Measurements from ENCODE around the gene XCL1. TPM values are rescaled to one million over a fixed set of nuclear protein-coding genes. Genes with fewer than 3 reads are reported as not detected.
"Not testable (repeated sequence)": the region's sequence is repeated elsewhere in the genome, so short reads cannot be mapped to it uniquely, and the experiment has no call there.

Gene XCL1
- total RNA-seq, 1 experiment from 2014 or later, result not detected

DNA sequence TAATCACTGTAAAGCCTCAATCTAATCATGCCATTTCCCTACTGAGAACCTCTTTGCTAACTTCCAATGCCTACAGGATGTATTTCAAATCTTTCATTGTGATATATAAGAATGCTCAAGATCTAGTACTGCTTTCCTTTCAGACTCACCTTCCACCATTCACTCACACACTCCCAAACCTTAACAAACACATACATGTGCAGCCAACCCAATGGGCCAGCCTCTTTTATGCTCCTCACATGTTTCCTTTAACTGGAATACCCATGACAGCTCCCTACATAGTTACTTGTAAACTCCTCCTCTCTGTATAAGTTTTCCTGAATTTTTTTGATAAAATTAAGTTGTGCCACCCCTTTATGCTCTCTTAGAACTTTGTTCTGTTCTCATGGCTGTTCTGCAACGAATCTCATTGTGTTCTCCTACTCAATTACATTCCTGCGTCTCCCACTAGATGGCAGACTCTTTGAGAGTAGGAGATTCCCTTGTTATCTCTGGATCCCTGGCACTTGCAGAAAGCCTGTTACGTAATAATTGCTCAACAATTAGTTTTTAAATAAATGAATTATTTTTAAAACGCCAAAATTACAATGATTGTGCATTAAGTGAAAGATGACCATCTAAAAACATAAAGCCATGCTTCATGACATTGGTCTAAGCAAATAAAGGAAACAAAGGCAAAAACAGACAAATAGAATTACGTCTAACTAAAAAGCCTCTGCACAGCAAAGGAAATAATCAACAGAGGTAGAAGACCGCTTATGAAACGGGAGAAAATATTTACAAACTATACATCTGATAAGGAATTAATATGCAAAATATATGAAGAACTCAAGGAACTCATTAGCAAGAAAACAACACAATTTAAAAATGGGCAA is 30.5 kb upstream of the XCL1 start:
- H3K79me2 ChIP-seq (ENCODE audit: low read length); POLR2A ChIA-PET (ENCODE audit: unreplicated experiment); H3K9ac ChIP-seq (ENCODE audit: low read length); H2AFZ ChIP-seq (ENCODE audit: low read length); BruUV-seq (replicated peaks); H3F3A ChIP-seq (ENCODE audit: low read length, unreplicated experiment); H3K9me2 ChIP-seq (replicated peaks; ENCODE audit: low read length); CTCF ChIA-PET; H3K4me2 ChIP-seq (ENCODE audit: low read length); H3K4me1 ChIP-seq (ENCODE audit: insufficient read depth, low read length); H3K27ac ChIP-seq (ENCODE audit: low read length); H4K20me1 ChIP-seq (ENCODE audit: low read length); H3K9me3 ChIP-seq (ENCODE audit: low read length); H3K4me3 ChIP-seq (ENCODE audit: low read length); H3K36me3 ChIP-seq (ENCODE audit: low read depth, low read length); H3K27me3 ChIP-seq (ENCODE audit: low read length); intact Hi-C loops (cut with micrococcal nuclease): not testable (repeated sequence)
- ATAC-seq (peak; percentile 67), DNase-seq (peak; percentile 69)
- TF ChIP-seq, protein P1, sequence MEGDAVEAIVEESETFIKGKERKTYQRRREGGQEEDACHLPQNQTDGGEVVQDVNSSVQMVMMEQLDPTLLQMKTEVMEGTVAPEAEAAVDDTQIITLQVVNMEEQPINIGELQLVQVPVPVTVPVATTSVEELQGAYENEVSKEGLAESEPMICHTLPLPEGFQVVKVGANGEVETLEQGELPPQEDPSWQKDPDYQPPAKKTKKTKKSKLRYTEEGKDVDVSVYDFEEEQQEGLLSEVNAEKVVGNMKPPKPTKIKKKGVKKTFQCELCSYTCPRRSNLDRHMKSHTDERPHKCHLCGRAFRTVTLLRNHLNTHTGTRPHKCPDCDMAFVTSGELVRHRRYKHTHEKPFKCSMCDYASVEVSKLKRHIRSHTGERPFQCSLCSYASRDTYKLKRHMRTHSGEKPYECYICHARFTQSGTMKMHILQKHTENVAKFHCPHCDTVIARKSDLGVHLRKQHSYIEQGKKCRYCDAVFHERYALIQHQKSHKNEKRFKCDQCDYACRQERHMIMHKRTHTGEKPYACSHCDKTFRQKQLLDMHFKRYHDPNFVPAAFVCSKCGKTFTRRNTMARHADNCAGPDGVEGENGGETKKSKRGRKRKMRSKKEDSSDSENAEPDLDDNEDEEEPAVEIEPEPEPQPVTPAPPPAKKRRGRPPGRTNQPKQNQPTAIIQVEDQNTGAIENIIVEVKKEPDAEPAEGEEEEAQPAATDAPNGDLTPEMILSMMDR (conservative IDR thresholded peaks at IDR 0.05; ENCODE audit: low read depth, low read length), result peak; percentile 52

DNA sequence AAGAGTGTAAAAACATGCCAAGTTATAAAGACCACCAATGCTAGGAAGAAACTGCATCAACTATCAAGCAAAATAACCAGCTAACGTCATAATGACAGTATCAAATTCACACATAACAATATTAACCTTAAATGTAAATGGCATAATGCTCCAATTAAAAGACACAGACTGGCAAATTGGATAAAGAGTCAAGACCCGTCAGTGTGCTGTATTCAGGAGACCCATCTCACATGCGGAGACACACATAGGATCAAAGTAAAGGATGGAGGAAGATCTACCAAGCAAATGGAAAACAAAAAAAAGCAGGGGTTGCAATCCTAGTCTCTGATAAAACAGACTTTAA is 29.9 kb upstream of the XCL1 start:
- H3K79me2 ChIP-seq (ENCODE audit: low read length); H2AFZ ChIP-seq (ENCODE audit: low read length); H3K9me3 ChIP-seq (ENCODE audit: low read length); H3K4me3 ChIP-seq (ENCODE audit: low read length); CTCF ChIA-PET; H3K9ac ChIP-seq (ENCODE audit: low read length); H3K27me3 ChIP-seq (ENCODE audit: low read length); H3K36me3 ChIP-seq (ENCODE audit: low read depth, low read length); H4K20me1 ChIP-seq (ENCODE audit: low read length); H3K4me2 ChIP-seq (ENCODE audit: low read length); intact Hi-C loops (cut with micrococcal nuclease); H3F3A ChIP-seq (ENCODE audit: low read length, unreplicated experiment); H3K9me2 ChIP-seq (replicated peaks; ENCODE audit: low read length); POLR2A ChIA-PET (ENCODE audit: unreplicated experiment); ATAC-seq; H3K4me1 ChIP-seq (ENCODE audit: insufficient read depth, low read length); DNase-seq; H3K27ac ChIP-seq (ENCODE audit: low read length); BruUV-seq (replicated peaks): not testable (repeated sequence)

DNA sequence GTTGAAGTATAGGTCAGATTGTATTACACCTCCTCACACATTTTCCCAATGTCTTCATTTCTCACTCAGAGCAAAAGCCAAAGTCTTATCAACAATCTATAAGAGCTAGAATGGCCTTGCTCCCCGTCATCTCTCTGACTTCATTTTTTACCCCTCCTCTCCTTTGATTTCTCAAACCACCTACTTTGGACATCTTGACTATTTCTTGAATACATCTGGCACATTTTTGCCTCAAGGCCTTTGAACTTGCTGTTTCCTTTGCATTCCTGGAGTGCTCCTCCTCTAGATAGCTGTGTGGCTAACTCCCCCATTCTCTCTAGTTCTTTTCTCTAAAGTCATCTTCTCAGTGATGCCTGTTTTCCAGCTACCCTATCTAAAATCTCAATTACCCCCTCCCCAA is 25.4 kb upstream of the XCL1 start:
- Histone ChIP-seq H3K27me3 (ENCODE audit: low read length) (no peaks in the 10 kb centered on the region), H3K27ac (ENCODE audit: low read length) (no peak overlapping the region), H3K4me3 (ENCODE audit: low read length) (no peak overlapping the region), H3K4me1 (ENCODE audit: insufficient read depth, low read length) (no peaks in the 10 kb centered on the region), H3K9me3 (ENCODE audit: low read length) (no peaks in the 10 kb centered on the region), H3K9me2 (replicated peaks; ENCODE audit: low read length) (no peaks in the 10 kb centered on the region), H3K36me3 (ENCODE audit: low read depth, low read length) (no peaks in the 10 kb centered on the region), H3K4me2 (ENCODE audit: low read length) (no peak overlapping the region), H4K20me1 (ENCODE audit: low read length) (no peaks in the 10 kb centered on the region), H3F3A (ENCODE audit: low read length, unreplicated experiment) (no peaks in the 10 kb centered on the region), H2AFZ (ENCODE audit: low read length) (no peak overlapping the region), H3K9ac (ENCODE audit: low read length) (no peak overlapping the region), H3K79me2 (ENCODE audit: low read length) (no peaks in the 10 kb centered on the region)
- ChIA-PET POLR2A (ENCODE audit: unreplicated experiment) (no interaction called here), CTCF (no interaction called here)
- TF ChIP-seq EZH2 (IDR thresholded peaks at IDR 0.05; ENCODE audit: low read length, unreplicated experiment) (no peak), EZH2phosphoT487 (IDR thresholded peaks at IDR 0.05; ENCODE audit: borderline replicate concordance, low read length) (no peak)
- TF ChIP-seq, protein P1 (conservative IDR thresholded peaks at IDR 0.05; ENCODE audit: low read depth, low read length), result no peak
- ATAC-seq (no peak), DNase-seq (no peak)
- intact Hi-C loops (cut with micrococcal nuclease), result no loop called here
- BruUV-seq (replicated peaks), result no TSS peak

All from PC-3 (cell line).